HG03575 (cell line): ENCODE results near the gene RPL36.

Experiments used
- ATAC-seq: cut with Tn5 transposase; IDR thresholded peaks from one replicate; pipeline ENCODE4 v1.9.1; 2021; ENCODE audit not compliant: unreplicated experiment, insufficient number of reproducible peaks, low FRiP score; ENCODE audit errors: extremely low read depth

RPL36 gene

GRCh38 chr19:5690125-5690954 is at the start of gene RPL36:
Gene RPL36 (plus strand): TSS chr19:5690295. CDS start chr19:5690508, 213 bp downstream.
- ATAC-seq = no peak

- no peak for ATAC-seq
These were observed 48.9 kb upstream of the RPL36 start for GRCh38 chr19:5641171-5641570.

DNA sequence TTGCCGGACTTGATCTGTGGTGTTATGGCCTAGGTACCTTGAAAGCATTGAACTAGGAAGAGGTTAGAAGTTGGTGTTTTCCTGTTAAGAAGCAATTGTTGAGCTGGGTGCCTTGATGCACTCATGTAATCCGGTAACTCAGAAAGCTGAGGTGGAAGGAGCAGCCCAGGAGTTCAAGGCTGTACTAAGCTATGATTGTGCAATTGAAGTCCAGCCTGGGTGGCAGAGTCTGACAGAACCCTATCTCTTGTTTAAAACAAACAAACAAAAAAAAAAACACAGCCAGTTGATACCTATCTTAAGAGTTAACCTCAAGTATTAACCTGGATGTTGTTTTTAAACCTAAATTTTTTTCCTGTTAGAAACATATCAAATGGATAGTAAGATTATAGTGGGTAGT is 47.9 kb upstream of the RPL36 start:
- no peak for ATAC-seq

GRCh38 chr19:5643060-5643459 is 47.0 kb upstream of the RPL36 start:
- ATAC-seq = no peak

- ATAC-seq = no peak
These were observed 46.1 kb upstream of the RPL36 start for GRCh38 chr19:5644037-5644436.

DNA sequence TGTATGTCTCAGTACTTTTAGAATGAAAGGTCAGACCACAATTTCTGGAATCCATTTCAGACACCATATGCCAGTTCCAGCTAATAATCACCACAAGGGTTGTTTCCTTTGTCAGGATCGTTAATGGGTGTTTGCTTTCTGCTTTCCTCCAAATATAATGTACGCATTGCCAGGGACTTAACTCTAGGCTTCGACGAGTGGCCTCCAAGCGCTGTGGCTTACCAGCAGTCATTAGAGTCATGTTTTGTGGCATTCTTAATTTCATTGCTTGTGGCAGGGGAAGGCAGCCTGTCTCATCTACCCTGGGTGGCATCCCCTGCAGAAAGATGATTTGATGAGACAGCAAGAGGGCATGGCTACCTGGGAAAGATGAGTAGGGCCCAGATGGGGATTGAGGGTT is 44.7 kb upstream of the RPL36 start:
- ATAC-seq = no peak

GRCh38 chr19:5646703-5647102 is 43.4 kb upstream of the RPL36 start:
- ATAC-seq = no peak

DNA sequence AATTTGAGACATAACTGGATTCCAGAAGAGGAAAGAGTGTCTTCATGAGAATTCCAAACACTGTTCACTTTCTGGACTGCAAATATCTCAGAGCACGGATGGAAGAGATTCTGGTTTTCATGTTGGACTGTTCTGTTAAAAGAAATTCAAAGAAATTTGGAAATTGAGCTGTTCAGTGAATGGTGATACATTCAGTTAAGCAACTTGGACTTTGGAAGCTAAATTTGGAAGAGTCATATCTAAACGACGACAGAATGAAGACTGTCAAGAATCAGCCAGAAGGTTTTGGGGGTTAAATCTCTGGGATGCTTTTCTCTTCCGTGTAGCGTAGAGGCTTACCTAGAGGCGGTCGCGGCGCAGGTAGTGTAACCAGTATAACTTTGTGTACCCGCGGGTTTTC is 41.6 kb upstream of the RPL36 start:
- ATAC-seq = no peak

- no peak for ATAC-seq
These were observed 38.7 kb upstream of the RPL36 start for GRCh38 chr19:5651361-5651760.

DNA sequence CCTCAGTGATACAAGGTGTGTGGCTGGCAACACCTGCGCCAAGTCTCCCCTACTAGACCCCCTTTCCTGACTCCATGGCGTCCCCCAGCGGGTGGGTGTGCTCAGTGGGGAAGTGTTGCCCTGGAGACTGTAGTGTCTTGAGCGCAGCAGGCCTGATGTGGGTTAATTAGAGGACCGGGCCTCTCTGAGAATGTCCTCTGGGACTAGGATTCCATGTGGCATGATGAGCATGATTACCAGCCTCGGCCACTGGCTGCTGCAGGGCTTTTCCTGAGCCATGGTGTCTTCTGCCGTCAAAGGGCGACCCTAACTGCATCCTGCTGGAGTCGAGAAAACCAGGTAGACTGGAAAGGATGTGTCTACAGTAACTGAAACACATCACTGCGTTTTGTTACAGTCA is 37.8 kb upstream of the RPL36 start:
- ATAC-seq = no peak

DNA sequence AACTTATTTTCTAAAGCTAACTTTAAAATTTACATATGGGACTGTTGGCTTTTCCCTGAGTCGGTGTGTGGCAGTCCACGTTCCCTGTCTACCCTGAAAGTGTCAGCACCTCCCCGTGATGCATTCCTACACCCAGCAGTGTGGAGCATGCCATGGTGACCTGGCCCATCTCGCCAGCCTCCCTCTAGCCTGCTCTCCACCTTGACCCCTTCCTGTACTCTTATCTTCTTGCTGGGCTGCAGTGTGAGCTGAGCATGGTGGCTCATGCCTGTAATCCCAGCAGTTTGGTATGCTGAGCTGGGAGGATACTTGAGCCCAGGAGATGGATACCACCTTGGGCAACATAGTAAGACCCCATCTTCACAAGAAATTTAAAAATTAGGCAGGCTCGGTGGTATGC is 35.2 kb upstream of the RPL36 start:
- ATAC-seq = no peak

- no peak for ATAC-seq
These were observed 34.7 kb upstream of the RPL36 start for GRCh38 chr19:5655412-5655811.

DNA sequence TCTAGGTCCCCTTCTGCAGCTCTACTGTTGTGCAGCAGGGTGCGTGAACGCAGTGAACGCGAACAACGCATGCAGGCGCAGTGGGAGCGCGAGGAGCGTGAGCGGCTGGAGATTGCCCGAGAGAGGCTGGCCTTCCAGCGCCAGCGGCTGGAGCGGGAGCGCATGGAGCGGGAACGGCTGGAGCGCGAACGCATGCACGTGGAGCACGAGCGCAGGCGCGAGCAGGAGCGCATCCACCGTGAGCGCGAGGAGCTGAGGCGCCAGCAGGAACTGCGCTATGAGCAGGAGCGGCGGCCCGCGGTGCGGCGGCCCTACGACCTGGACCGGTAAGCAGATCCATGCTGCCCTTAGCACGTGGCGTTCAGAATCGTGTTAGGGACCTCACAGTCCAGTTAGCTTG is 28.6 kb upstream of the RPL36 start:
- ATAC-seq = no peak

DNA sequence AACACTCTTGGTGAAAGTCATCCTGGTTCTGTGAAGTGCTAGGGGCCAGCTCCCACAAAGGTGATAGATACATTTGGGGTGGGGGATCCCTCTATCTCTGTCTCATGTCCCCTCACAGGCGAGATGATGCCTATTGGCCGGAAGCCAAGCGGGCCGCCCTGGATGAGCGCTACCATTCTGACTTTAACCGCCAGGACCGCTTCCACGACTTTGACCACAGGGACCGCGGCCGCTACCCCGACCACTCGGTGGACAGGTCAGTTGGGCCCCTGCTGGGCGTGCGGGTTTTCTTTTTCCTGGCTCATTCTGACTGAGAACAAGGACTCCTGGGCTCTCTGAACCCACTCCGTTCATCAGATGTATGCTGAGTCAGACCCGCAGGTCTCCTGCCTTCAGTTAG is 26.2 kb upstream of the RPL36 start:
- no peak for ATAC-seq

- ATAC-seq = no peak
These were observed 25.6 kb upstream of the RPL36 start for GRCh38 chr19:5664515-5664914.

DNA sequence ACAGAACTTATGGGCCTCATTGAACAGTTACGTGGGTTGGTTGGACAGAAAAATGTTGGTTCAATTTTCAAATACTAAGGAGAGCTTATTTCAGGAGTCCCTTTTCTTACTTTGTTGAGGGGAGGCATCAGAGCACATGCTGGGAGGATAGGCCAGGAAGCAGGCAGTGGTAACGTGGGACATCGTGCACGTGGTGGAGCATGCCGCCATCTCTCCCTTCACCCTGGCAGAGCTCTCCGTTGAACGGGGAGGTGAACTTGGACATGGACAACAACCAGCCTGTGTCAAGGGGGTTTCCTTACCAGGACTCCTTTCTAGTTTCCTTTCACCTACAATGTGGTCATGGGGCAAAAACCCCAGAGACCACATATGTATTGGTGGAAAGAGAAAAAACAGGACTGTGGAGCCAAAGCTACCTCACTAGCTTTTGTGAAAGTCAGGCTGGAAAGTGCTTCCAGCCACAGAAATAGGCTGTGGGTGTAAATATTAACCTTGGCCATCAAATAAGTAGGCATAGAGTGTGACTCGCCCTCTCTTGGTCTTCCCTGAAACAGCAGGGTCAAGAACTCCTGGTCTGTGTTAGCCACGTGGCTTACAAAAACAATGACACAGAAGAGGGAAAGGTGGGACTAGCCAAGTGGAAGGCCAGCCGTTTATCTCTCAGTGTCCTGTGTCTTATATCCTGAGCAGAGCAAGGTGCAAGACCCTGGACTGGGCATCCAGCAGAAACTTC is 24.1 kb upstream of the RPL36 start:
- ATAC-seq = no peak

DNA sequence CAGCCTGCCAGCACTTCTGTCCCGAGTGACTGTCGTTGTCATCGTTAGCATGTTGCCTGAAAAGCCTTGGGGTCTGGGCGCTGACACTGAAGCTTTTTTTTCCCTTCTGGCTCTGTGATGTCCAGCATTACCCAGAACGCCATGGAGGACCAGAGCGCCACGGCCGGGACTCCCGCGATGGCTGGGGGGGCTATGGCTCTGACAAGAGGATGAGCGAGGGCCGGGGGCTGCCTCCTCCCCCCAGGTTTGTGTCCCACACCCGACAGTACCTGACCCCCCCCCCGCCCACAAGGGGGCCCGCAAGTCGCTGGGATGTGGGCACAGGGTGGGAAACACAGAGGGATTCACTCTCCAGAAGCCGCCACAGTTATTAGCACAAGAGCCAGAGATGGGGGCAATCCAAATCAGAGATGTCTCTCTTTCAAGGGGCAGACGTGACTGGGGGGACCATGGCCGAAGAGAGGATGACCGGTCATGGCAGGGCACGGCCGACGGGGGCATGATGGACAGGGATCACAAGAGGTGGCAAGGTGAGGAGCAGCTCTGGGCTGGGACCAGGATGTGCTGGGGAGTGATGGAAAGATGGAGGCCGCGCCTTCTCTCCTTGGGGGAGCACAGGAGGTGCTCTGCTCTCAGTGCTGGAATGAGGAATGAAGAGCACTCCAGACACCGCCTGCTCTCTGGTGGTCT is 23.0 kb upstream of the RPL36 start:
- no peak for ATAC-seq

- no peak for ATAC-seq
These were observed 22.3 kb upstream of the RPL36 start for GRCh38 chr19:5667751-5668271.

DNA sequence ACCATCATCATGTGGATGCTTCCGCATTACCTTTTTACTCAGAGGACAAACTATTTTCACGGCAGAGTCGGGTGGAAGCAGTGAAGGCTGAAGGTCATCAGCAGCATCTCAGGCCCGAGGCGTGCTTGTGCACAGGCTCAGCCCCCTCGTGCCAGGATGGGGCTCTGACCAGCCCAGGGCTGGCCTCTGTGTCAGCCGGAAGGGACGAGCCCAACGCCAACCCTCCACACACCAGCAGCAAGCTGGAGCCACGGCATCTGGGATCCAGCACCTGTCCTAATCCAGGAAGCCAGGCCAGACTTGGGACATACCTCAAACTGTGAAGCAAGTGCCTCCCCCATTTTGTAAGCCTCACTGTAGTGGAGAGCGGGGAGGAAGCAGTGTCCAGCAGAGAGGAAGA is 20.9 kb upstream of the RPL36 start:
- no peak for ATAC-seq

GRCh38 chr19:5671600-5671999 is 18.5 kb upstream of the RPL36 start:
- no peak for ATAC-seq
